ENCODE results near the gene FAM32A. TPM values are rescaled to one million over a fixed set of nuclear protein-coding genes. Genes with fewer than 3 reads are reported as not detected.

Gene FAM32A
- total and polyA plus RNA-seq, 7 donors, result 86.9 to 239 (median 93.8) TPM

DNA sequence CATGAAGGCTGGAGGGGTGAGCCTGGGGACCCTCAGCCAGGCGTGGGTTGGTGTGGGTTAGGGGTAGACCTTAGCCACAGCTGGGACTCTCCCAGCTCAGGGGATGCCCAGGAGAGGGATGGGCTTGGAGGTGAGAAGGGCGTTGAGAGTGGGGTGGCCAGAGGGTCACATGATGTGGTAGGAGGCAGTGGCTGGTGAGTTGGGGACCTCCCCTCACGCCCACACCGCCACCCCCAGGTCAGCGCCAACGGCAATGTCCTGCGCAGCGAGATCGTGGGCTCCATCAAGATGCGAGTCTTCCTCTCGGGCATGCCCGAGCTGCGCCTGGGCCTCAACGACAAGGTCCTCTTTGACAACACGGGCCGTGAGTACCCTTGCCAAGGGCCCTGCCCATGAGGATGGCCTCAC is 41.0 kb downstream of the FAM32A start:
- 97% methylated on average over 16 of the region's 16 CpGs for WGBS, 2 donors
- no peak overlapping the region for H3K4me3 ChIP-seq
- H3K4me1 ChIP-seq, result no peaks in the 10 kb centered on the region
- TF ChIP-seq POLR2A (IDR thresholded peaks at IDR 0.05), result no peak
- no peak for TF ChIP-seq CTCF (IDR thresholded peaks at IDR 0.05)
- TF ChIP-seq EP300 (IDR thresholded peaks at IDR 0.05), result no peak
- TF ChIP-seq POLR2AphosphoS5 (IDR thresholded peaks at IDR 0.05), result no peak
- DNase-seq, result no peak
- no peak overlapping the region for H3K27ac ChIP-seq
- H3K36me3 ChIP-seq, result peaks cover 30 to 97% (median 75%) of the 10 kb centered on the region in 4 donors
- peaks cover 0 to 7% (median 2%) of the 10 kb centered on the region in 4 donors for H3K9me3 ChIP-seq
- H3K27me3 ChIP-seq, result no peaks in the 10 kb centered on the region
- intact Hi-C loops (cut with DNase I), result no loop called here

- Histone ChIP-seq H3K9me3 (no peaks in the 10 kb centered on the region), H3K36me3 (peaks cover 26 to 95% (median 72%) of the 10 kb centered on the region in 4 donors), H3K4me1 (no peaks in the 10 kb centered on the region), H3K27ac (no peak overlapping the region), H3K4me3 (no peak overlapping the region), H3K27me3 (no peaks in the 10 kb centered on the region)
- intact Hi-C loops (cut with DNase I), result no loop called here
- 87 to 94% methylated on average over 33 of the region's 33 CpGs for WGBS, 2 donors
- TF ChIP-seq POLR2A (IDR thresholded peaks at IDR 0.05), result no peak
- TF ChIP-seq POLR2AphosphoS5 (IDR thresholded peaks at IDR 0.05), result no peak
- TF ChIP-seq CTCF (IDR thresholded peaks at IDR 0.05), result no peak
- TF ChIP-seq EP300 (IDR thresholded peaks at IDR 0.05), result no peak
- no peak for DNase-seq
Measured at GRCh38 chr19:16226878-16227836, 41.9 kb downstream of the FAM32A start.

GRCh38 chr19:16227837-16228636 is 42.8 kb downstream of the FAM32A start:
- intact Hi-C loops (cut with DNase I), result no loop called here
- no peak for TF ChIP-seq POLR2AphosphoS5 (IDR thresholded peaks at IDR 0.05)
- TF ChIP-seq CTCF (IDR thresholded peaks at IDR 0.05), result no peak
- no peak for TF ChIP-seq POLR2A (IDR thresholded peaks at IDR 0.05)
- TF ChIP-seq EP300 (IDR thresholded peaks at IDR 0.05), result no peak
- WGBS, 2 donors, result 92 to 95% methylated on average over 21 of the region's 21 CpGs
- peaks cover 26 to 95% (median 68%) of the 10 kb centered on the region in 4 donors for H3K36me3 ChIP-seq
- DNase-seq, result no peak
- no peaks in the 10 kb centered on the region for H3K4me1 ChIP-seq
- no peak overlapping the region for H3K27ac ChIP-seq
- no peaks in the 10 kb centered on the region for H3K9me3 ChIP-seq
- no peak overlapping the region for H3K4me3 ChIP-seq
- no peaks in the 10 kb centered on the region for H3K27me3 ChIP-seq

- 88 to 93% methylated on average over 21 of the region's 21 CpGs for WGBS, 2 donors
- H3K36me3 ChIP-seq, result peaks cover 23 to 95% (median 65%) of the 10 kb centered on the region in 4 donors
- DNase-seq, result no peak
- no peaks in the 10 kb centered on the region for H3K4me1 ChIP-seq
- no peak for TF ChIP-seq POLR2A (IDR thresholded peaks at IDR 0.05)
- no peak for TF ChIP-seq POLR2AphosphoS5 (IDR thresholded peaks at IDR 0.05)
- TF ChIP-seq EP300 (IDR thresholded peaks at IDR 0.05), result no peak
- no peak for TF ChIP-seq CTCF (IDR thresholded peaks at IDR 0.05)
- no peaks in the 10 kb centered on the region for H3K27me3 ChIP-seq
- H3K27ac ChIP-seq, result no peak overlapping the region
- no peak overlapping the region for H3K4me3 ChIP-seq
- no peaks in the 10 kb centered on the region for H3K9me3 ChIP-seq
- intact Hi-C loops (cut with DNase I), result no loop called here
Measured at GRCh38 chr19:16228637-16229321, 43.6 kb downstream of the FAM32A start.
